GM21390 (cell line): ENCODE data around the gene SYNDIG1.
"Not testable (repeated sequence)": the region's sequence is repeated elsewhere in the genome, so short reads cannot be mapped to it uniquely, and the experiment has no call there.

ENCODE experiments used
- ATAC-seq: cut with Tn5 transposase; IDR thresholded peaks from one replicate; pipeline ENCODE4 v1.9.1; 2021; ENCODE audit not compliant: unreplicated experiment

SYNDIG1 gene

DNA sequence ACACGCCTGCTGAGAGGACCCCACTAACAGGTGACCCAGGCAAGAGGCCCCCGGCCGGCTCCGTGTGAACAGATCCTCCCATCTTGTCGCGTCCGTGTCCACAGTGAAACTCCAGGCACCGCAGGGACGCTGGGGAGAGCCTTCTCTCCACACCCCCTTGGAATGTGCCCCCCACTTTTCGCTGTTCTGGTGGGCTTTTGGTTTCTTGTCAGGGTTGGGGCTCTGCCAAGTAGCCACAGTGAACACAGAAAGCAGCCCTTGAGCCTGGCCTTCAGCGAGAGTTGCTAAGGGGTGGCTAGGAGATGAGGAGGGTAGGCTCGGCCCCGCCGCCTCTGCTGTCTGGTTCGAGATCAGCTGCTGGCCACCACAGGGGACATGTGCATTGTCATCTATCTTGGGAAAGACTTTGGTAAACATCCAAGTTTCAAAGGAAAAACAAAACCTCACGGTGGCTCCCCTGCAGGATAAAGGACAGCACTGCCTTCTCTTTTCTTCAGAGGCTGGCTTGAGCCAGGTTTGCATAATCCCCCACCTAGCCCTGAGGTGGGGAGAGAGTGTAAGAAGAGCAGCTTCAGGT is 22.7 kb downstream of the SYNDIG1 start:
- no peak for ATAC-seq

GRCh38 chr20:24492698-24493097 is 23.3 kb downstream of the SYNDIG1 start:
- no peak for ATAC-seq

DNA sequence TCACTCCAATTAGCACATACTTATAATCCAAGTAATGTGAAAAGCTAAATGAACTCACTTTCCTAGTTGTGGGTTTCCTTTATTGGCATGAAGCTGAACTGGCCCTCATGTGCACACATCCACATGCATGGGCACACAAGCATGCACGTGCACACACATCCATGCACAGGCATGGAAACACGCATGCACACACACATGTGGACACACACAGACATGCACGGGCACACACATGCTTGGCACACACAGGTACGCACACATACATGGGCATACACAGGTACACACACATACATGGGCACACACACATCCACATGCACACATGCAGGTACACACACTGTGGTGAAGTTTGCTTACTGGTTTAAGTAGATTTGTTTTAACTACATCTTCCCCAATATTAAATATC is 23.8 kb downstream of the SYNDIG1 start:
- no peak for ATAC-seq

- ATAC-seq, result no peak
These were observed 24.4 kb downstream of the SYNDIG1 start for GRCh38 chr20:24493661-24494459.

DNA sequence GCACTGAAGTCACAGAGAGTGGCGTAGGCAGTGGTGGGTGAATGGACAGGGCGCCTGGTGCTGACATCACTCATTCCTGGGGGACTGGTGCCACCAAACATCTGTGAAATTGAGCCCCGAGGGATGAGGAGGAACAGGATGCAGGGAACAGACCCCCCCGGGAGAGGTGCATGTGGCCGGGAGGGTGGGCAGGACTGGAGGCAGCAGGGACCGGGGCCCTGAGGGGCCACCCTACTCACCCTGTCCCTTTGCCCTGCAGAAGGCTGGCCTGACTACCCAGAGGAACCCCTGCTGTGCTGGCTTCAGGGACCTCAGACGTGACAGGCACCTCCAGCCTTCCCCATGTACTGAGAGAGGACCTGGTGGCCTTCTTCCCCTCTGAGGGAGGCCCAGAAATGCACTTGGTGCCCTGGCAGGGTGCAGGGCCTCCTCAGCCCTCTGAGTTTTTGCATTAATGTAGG is 25.1 kb downstream of the SYNDIG1 start:
- ATAC-seq, result no peak

DNA sequence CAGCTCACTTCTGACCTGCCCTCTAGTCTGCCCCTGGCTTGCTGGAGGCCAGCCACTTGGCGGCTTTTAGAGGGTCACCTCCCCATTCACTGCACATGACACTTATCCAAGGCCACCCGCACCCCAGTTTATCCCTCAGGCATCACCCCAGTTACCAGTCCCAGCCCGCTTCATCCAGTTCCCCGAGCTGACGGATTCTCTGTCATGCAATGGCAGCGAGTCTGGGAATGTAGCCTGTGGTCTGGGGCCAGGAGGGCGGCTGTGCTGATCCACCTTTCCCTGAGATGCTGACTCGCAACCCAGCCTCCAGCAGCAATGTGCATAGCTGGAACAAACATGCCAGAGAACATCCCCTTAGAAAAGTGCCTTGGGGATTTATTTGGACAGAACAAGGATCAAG is 25.8 kb downstream of the SYNDIG1 start:
- ATAC-seq, result no peak

DNA sequence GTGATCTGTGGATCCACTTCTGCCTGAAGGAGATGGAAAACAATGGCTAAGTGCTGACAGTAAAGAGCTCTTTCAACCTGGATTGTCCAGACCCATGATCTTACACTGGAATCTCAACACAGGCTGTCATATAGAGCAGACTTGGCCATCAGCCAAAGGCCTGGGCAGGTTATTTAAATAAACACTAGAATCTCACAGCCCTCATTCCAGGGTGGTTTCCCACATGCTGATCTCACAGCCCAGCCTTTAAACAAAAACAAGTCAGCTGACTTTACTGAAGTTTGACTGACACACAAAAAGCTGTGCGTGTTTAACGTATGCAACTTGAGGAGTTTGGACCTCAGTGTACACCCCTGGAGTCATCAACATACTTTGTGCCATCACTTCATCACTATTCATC is 28.4 kb downstream of the SYNDIG1 start:
- no peak for ATAC-seq

GRCh38 chr20:24498641-24499040 is 29.2 kb downstream of the SYNDIG1 start:
- ATAC-seq, result no peak

- no peak for ATAC-seq
These were observed 30.0 kb downstream of the SYNDIG1 start for GRCh38 chr20:24499472-24499871.

DNA sequence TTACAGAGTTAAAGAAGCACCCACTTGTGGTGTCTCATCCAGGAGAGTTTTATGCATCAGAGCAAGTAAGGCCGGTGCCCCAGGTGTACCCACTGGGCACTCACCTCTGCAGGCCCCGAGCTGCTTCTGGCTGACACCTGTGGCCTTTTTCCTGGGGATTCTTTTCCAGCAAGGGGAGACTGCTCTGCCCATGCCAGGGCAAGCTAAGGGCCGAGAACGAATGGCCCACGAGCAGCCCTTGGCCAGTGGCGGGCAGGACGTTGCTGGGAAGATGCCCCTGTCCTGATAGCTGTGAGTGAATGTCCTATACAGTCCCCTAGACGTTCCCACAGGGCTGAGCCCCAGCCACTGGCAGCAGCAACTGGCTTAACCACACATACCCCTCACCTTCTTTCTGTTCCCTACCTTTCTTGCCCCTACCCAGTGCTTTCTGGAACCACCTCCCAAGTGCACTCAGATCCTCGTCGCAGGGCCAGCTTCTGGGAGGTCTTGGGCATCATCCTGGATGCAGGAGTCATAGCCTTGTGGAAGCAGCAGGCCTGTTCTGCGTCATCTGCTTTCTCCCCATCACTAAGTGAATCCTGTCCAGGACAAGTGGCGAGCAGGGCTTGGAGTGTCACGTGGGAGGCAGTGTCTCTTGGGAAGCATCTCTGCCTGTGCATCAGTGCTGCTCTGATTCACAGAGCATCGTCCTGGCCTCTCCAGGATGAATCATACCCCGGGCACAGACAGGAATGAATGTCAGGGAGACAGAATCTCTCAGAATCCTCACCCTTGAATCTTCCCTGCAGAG is 32.5 kb downstream of the SYNDIG1 start:
- no peak for ATAC-seq

- ATAC-seq, result no peak
These were observed 33.2 kb downstream of the SYNDIG1 start for GRCh38 chr20:24502661-24503060.

GRCh38 chr20:24503352-24503931 is 34.0 kb downstream of the SYNDIG1 start:
- ATAC-seq, result no peak

- no peak for ATAC-seq
These were observed 35.2 kb downstream of the SYNDIG1 start for GRCh38 chr20:24504331-24505285.

DNA sequence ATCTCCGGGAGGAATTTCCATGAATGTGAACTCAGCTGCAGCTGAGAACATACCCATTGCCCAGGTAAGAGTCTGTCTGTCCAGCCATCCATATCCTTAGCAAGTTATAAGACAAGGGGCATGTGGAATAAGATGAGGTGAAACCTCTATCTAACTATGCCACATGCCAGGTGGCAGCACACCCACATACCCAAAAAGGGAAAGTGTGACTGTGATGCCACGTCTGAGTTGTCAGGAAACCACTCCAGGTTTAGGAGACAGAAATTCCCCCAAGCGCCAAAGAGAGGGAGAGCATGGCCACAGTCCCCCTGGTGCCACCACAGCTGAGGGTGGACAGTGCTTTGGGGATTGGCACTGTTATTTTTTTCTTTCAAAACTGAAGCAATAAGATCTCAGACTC is 36.7 kb downstream of the SYNDIG1 start:
- ATAC-seq, result no peak

DNA sequence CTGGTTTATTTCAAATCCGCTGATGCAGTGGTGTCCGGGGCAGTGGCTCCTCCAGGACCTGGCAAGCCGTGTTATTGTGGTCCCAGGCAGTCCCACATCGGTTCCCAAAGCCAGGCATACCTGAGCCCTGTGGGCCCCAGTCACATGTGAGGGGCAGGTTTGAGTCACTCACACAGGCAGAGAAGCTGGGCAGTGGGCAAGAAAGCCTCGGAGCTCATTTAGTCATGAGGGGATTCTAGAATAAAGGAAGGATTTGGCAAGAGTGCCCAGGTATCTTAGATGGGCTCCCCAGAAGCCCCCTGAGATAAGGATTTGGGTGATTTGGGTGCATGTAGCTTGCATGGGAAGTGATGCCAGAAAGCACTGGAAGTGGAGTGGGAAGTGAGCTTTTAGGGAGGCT is 37.3 kb downstream of the SYNDIG1 start:
- ATAC-seq, result no peak

DNA sequence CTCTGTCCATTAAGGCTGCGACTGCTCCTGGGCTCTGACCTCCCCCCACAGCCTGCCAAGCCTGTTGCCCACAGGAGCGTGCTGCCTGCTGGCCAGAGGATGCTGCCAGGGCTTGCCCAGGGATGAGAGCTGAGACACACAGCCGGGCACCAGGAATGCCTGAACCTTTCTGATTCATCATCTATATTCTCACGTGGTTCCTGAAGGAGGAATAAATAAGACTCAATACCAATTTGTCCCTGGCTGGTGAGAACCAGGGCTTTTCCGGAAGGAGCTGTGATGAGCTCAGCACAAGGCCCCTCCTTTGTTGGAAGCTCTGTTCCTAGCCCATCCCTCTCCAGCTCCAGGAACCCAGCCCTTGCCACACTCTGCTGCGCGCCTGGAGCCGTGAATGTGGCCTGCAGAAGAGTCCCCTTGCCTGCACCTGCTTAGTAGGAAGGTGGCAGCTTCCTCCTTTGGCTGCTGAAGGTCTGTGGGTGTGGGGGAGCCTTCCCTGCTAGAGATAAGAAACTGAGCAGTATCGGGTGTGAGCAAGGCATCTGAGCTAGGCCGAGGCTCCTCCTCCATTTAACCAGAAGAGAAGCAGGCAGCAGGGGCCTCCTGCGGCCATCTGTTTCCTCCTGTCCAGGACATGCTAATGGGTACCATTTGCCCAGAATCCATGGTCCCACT is 37.9 kb downstream of the SYNDIG1 start:
- ATAC-seq, result no peak

DNA sequence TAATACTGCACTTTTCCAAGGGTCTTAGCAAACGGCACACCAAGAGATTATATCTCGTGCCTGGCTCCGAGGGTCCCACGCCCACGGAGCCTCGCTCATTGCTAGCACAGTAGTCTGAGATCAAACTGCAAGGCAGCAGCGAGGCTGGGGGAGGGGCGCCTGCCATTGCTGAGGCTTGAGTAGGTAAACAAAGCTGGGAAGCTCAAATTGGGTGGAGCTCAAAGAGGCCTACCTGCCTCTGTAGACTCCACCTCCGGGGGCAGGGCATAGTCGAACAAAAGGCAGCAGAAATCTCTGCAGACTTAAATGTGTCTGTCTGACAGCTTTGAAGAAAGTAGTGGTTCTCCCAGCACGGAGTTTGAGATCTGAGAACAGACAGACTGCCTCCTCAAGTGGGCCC is 43.0 kb downstream of the SYNDIG1 start:
- not testable (repeated sequence) for ATAC-seq

- ATAC-seq, result no peak
These were observed 49.1 kb downstream of the SYNDIG1 start for GRCh38 chr20:24518515-24518914.

GRCh38 chr20:24519476-24519875 is 50.0 kb downstream of the SYNDIG1 start:
- no peak for ATAC-seq

DNA sequence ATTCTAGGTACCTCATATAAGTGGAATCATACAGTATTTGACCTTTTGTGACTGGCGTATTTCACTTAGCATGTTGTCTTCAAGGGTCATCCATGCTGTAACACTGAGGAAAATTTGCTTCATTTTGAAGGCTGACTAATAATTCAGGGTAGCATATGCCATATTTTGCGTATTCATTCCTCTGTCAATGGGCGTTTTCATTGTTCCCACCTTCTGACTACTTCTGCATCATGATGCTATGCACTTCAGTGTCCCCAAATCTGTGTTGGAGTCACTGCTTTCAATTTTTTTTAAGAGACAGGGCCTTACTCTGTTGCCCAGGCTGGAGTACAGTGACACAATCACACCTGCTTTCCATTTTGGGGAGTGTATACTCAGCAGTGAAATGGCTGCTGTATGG is 51.6 kb downstream of the SYNDIG1 start:
- no peak for ATAC-seq
